ENCODE results near the gene CLDN8. TPM values are rescaled to one million over a fixed set of nuclear protein-coding genes. Genes with fewer than 3 reads are reported as not detected.

CLDN8 gene
- 0.88 and 1.1 TPM in 2 replicates for total RNA-seq

DNA sequence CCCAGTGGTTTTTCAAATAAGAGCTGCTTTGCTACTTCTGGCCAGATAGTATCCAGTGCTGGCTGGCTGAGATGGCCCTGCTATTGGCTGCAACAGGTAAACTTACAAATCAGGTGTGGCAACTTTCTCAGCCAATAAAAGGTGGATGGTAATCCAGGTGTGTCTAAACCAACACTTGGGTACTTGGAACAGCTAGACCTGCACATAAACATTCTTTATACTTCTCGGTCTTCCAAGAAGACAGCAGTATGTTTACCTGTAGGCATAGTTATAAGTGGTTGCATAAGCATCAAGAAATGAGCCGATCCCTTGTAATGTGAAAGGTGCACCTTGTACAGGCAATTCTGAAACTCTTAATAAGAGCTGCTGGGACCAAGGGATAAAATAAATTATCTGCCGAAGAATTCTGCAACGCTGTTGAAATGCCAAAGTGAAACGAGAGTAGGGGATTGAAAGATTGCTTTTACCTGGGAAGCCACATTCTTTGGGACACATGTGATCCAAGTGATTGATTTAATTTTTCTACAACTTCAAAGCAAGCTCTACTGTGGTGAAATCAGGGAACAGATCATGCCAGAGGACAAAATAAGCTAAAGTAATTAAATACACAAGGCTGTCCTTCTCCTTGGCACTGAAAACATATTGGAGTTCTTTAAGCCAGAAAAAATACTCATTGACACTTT is at the start of gene CLDN8:
TSS of gene CLDN8 (minus strand) at position 57 of the 683 bp plus-strand sequence. CDS start 172 bp downstream, outside the sequence.

DNA sequence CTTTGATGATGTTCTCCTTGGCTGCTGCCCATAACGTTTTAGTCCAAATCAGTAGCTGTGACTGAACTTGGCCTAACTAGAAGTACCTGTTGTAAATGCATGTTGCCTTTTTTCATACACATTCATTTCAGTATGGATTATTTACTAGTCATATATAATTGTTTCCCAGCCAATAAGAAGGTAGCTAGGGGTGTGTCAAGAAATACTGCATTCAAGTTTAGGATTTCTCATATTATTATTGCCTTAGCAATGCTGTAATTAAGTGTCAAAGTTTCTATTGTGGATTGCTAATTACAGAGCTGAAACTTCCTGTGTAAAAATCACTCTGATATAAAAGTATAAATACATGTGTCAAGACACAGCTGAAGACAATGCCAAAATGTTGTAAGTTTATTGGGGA is 49.2 kb downstream of the CLDN8 start, which contains the start of gene CLDN17:
TSS of gene CLDN17 (minus strand) at position 101 of the 400 bp plus-strand sequence. CDS start 188 bp downstream, outside the sequence.

Other genes starting within 250 kb of the CLDN8 start
- 0.56 and 0.70 TPM in 2 replicates for gene CLDN17, start 49.3 kb downstream of the CLDN8 start, total RNA-seq
- gene KRTAP24-1, start 66.9 kb upstream of the CLDN8 start, total RNA-seq, result not detected in 2 replicates
- not detected in 2 replicates for gene KRTAP25-1, start 73.4 kb upstream of the CLDN8 start, total RNA-seq
- not detected in 2 replicates for gene KRTAP26-1, start 104.2 kb upstream of the CLDN8 start, total RNA-seq
- not detected in 2 replicates for gene KRTAP27-1, start 121.6 kb upstream of the CLDN8 start, total RNA-seq
- not detected in 2 replicates for gene KRTAP23-1, start 132.5 kb upstream of the CLDN8 start, total RNA-seq
- not detected in 2 replicates for gene KRTAP13-2, start 156.2 kb upstream of the CLDN8 start, total RNA-seq
- gene KRTAP13-1, start 179.9 kb upstream of the CLDN8 start, total RNA-seq, result not detected in 2 replicates
- gene KRTAP13-3, start 209.8 kb upstream of the CLDN8 start, total RNA-seq, result not detected in 2 replicates
- not detected in 2 replicates for gene KRTAP13-4, start 214.1 kb upstream of the CLDN8 start, total RNA-seq
- gene KRTAP15-1, start 224.2 kb upstream of the CLDN8 start, total RNA-seq, result not detected in 2 replicates